OCI-LY1 (cell line): ENCODE measurements around the gene PPP5C.

ENCODE experiments used
- H2AFZ ChIP-seq: fragments of 200-600 bp; sonication (generic), shearing (Covaris generic); 2 replicates; pipeline ENCODE4 v1.6.0; 2014; ENCODE audit warnings: antibody characterized with exemption, mild to moderate bottlenecking, low read length
- H3F3A ChIP-seq: fragments of 200-600 bp; sonication (generic), shearing (Covaris generic); 2 replicates; pipeline ENCODE4 v1.6.0; 2014; ENCODE audit warnings: mild to moderate bottlenecking, antibody characterized with exemption, low read length, moderate library complexity; ENCODE audit not compliant: insufficient read depth
- H3K27ac ChIP-seq: fragments of 200-600 bp; sonication (generic); 2 replicates; pipeline ENCODE4 v1.5.1; 2014; ENCODE audit warnings: low read length, mixed run types, mild to moderate bottlenecking, low read depth; ENCODE audit not compliant: poor library complexity, severe bottlenecking
- H3K27me3 ChIP-seq: fragments of 200-600 bp; sonication (generic); 2 replicates; pipeline ENCODE4 v1.6.0; 2014; ENCODE audit warnings: antibody characterized with exemption, mild to moderate bottlenecking, low read length, moderate library complexity; ENCODE audit not compliant: insufficient read depth
- H3K36me3 ChIP-seq: fragments of 200-600 bp; sonication (generic); 2 replicates; pipeline ENCODE4 v1.6.1; 2014; ENCODE audit warnings: mild to moderate bottlenecking, antibody characterized with exemption, low read length, moderate library complexity, mixed read lengths; ENCODE audit not compliant: insufficient read depth
- H3K4me1 ChIP-seq: fragments of 200-600 bp; sonication (generic); 2 replicates; pipeline ENCODE4 v1.5.1; 2014; ENCODE audit warnings: mild to moderate bottlenecking, low read length, moderate library complexity; ENCODE audit not compliant: insufficient read depth, severe bottlenecking
- H3K4me2 ChIP-seq: fragments of 200-600 bp; sonication (generic), shearing (Covaris generic); 2 replicates; pipeline ENCODE4 v1.6.1; 2014; ENCODE audit warnings: low read length
- H3K4me3 ChIP-seq: fragments of 200-600 bp; sonication (generic); 2 replicates; pipeline ENCODE4 v1.5.1; 2014; ENCODE audit warnings: low read length, low read depth, mild to moderate bottlenecking, mixed read lengths; ENCODE audit not compliant: poor library complexity, severe bottlenecking
- H3K79me2 ChIP-seq: fragments of 200-600 bp; shearing (Covaris generic); 2 replicates; pipeline ENCODE4 v1.6.1; 2016; ENCODE audit warnings: mixed run types, low read length, mixed read lengths; ENCODE audit not compliant: insufficient read depth
- H3K9ac ChIP-seq: fragments of 200-600 bp; sonication (generic), shearing (Covaris generic); 2 replicates; pipeline ENCODE4 v1.6.1; 2014; ENCODE audit warnings: mild to moderate bottlenecking, low read length, mixed read lengths
- H3K9me2 ChIP-seq: fragments of 200-600 bp; sonication (generic), shearing (Covaris generic); 2 replicates; pipeline ENCODE4 v1.6.1; 2014; ENCODE audit warnings: low read depth, mild to moderate bottlenecking, low read length, mixed read lengths
- H3K9me3 ChIP-seq: fragments of 200-600 bp; shearing (Covaris generic); 2 replicates; pipeline ENCODE4 v1.6.1; 2014; ENCODE audit warnings: low read length, mixed read lengths
- H4K20me1 ChIP-seq: fragments of 200-600 bp; sonication (generic), shearing (Covaris generic); 2 replicates; pipeline ENCODE4 v1.6.0; 2016; ENCODE audit warnings: mild to moderate bottlenecking, low read length; ENCODE audit not compliant: insufficient read depth
- EZH2 ChIP-seq: fragments of 200-600 bp; sonication (generic), shearing (Covaris generic); IDR thresholded peaks from 2 replicates; pipeline ENCODE4 v1.8.0; 2017; ENCODE audit warnings: borderline replicate concordance, mixed run types, mild to moderate bottlenecking, antibody characterized with exemption, low read length, moderate library complexity, mixed read lengths
- TF ChIP-seq, protein P1 (sequence below): fragments of 200-600 bp; sonication (generic), shearing (Covaris generic); IDR thresholded peaks from 2 replicates; pipeline ENCODE4 v1.5.1; 2017; ENCODE audit warnings: mild to moderate bottlenecking, antibody characterized with exemption, low read length, moderate library complexity, mixed read lengths

Gene PPP5C

DNA sequence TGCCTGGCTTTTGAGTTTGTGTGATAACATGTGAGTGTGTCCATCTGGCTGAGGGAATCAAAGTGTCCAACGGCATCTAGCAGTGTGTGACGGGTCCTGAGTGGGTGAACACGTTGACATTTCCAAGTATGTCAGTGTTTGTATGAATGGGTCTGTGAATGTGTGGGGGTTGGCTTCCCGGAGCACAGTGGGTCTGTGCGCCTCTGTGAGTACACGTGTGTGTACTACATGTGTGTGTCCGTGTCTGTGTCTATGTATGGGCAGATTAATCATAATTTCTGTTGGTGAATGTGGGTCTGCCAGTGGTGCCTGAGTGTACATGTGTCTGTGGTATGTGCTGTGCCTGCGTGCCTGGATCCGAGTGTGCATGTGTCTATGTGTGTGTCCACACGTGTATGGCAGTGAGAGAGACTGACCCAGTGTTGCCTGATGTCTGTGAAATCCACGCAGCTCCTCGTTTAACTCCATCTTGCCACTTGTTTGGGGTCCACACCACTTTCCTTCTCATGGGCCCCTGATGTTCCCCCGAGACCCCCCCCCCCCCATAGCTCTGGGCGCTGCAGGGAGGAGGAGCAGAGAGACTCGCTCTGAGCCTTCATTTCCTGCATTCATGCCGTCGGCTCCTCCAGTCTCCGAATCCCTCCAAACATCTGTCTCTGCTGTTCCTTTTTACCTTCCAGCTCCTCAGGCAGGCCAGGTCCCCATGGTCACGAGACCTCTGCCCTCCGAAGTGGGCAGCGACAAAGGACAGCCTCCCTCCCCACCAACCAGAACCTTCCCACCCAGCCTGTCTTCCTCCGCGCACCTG is 61.2 kb downstream of the PPP5C start:
- Histone ChIP-seq H3F3A (no peaks in the 10 kb centered on the region), H3K9me3 (no peaks in the 10 kb centered on the region), H3K4me3 (no peak overlapping the region), H3K9ac (no peak overlapping the region), H3K4me1 (no peaks in the 10 kb centered on the region), H2AFZ (no peak overlapping the region), H3K27me3 (no peaks in the 10 kb centered on the region), H3K79me2 (no peaks in the 10 kb centered on the region), H3K4me2 (no peak overlapping the region), H3K27ac (no peak overlapping the region), H4K20me1 (no peaks in the 10 kb centered on the region), H3K36me3 (no peaks in the 10 kb centered on the region), H3K9me2 (no peaks in the 10 kb centered on the region)
- TF ChIP-seq, protein P1, sequence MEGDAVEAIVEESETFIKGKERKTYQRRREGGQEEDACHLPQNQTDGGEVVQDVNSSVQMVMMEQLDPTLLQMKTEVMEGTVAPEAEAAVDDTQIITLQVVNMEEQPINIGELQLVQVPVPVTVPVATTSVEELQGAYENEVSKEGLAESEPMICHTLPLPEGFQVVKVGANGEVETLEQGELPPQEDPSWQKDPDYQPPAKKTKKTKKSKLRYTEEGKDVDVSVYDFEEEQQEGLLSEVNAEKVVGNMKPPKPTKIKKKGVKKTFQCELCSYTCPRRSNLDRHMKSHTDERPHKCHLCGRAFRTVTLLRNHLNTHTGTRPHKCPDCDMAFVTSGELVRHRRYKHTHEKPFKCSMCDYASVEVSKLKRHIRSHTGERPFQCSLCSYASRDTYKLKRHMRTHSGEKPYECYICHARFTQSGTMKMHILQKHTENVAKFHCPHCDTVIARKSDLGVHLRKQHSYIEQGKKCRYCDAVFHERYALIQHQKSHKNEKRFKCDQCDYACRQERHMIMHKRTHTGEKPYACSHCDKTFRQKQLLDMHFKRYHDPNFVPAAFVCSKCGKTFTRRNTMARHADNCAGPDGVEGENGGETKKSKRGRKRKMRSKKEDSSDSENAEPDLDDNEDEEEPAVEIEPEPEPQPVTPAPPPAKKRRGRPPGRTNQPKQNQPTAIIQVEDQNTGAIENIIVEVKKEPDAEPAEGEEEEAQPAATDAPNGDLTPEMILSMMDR: no peak
- no peak for TF ChIP-seq EZH2

DNA sequence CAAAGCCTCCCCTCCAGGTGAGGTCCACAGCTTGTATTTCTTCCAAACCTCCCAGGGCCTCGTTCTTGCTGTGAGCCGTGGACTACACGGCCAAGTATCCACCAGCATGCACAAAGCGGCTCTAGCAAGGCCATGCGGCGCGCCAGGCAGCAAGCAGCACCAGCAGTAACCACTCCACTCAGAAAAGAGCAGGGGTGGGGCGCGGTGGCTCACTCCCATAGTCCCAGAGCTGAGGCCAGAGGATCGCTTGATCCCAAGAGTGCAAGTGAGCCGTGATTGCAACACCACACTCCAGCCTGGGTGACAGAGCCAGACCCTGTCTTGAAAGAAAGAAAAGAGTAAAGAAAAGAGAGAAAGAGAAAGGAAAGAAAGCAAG is 61.8 kb downstream of the PPP5C start:
- H3K4me1 ChIP-seq: no peaks in the 10 kb centered on the region
- H3K9me2 ChIP-seq: no peaks in the 10 kb centered on the region
- no peak overlapping the region for H3K27ac ChIP-seq
- H3K36me3 ChIP-seq: no peaks in the 10 kb centered on the region
- no peaks in the 10 kb centered on the region for H3F3A ChIP-seq
- H3K9me3 ChIP-seq: no peaks in the 10 kb centered on the region
- H3K27me3 ChIP-seq: no peaks in the 10 kb centered on the region
- no peaks in the 10 kb centered on the region for H4K20me1 ChIP-seq
- no peak for TF ChIP-seq EZH2
- TF ChIP-seq, protein P1: no peak
- H2AFZ ChIP-seq: no peak overlapping the region
- H3K4me3 ChIP-seq: no peak overlapping the region
- H3K4me2 ChIP-seq: no peak overlapping the region
- no peaks in the 10 kb centered on the region for H3K79me2 ChIP-seq
- H3K9ac ChIP-seq: no peak overlapping the region

DNA sequence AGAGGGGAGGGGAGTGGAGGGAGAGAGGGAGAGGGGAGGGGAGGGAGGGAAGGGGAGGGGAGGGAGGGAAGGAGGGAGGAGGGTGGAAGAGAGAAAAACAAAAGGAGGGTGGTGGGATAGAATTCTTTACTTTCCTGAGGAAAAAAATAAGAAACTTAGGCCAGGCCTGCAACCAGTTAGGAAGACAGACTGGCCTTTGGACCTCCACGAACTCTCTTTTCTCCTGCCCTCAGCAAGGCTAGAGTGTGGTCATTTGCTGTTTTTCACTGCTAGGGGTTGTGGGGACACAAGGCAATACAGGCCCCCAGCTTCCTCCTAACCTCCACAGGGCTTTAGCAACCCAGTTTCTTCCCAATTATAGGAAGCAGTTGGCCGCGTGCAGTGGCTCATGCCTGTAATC is 62.3 kb downstream of the PPP5C start:
- Histone ChIP-seq H3K4me2 (no peak overlapping the region), H3K9me3 (no peaks in the 10 kb centered on the region), H3K9me2 (no peaks in the 10 kb centered on the region), H3K4me1 (no peaks in the 10 kb centered on the region), H4K20me1 (no peaks in the 10 kb centered on the region), H3F3A (no peaks in the 10 kb centered on the region), H3K27me3 (no peaks in the 10 kb centered on the region), H3K36me3 (no peaks in the 10 kb centered on the region), H3K27ac (no peak overlapping the region), H3K9ac (no peak overlapping the region), H3K79me2 (no peaks in the 10 kb centered on the region), H2AFZ (no peak overlapping the region), H3K4me3 (no peak overlapping the region)
- no peak for TF ChIP-seq EZH2
- TF ChIP-seq, protein P1: no peak
